ENCODE results near the gene PGPEP1.

- TF ChIP-seq EZH2 (IDR thresholded peaks at IDR 0.05; ENCODE audit: low read length, unreplicated experiment) = no peak
- TF ChIP-seq, protein P1, sequence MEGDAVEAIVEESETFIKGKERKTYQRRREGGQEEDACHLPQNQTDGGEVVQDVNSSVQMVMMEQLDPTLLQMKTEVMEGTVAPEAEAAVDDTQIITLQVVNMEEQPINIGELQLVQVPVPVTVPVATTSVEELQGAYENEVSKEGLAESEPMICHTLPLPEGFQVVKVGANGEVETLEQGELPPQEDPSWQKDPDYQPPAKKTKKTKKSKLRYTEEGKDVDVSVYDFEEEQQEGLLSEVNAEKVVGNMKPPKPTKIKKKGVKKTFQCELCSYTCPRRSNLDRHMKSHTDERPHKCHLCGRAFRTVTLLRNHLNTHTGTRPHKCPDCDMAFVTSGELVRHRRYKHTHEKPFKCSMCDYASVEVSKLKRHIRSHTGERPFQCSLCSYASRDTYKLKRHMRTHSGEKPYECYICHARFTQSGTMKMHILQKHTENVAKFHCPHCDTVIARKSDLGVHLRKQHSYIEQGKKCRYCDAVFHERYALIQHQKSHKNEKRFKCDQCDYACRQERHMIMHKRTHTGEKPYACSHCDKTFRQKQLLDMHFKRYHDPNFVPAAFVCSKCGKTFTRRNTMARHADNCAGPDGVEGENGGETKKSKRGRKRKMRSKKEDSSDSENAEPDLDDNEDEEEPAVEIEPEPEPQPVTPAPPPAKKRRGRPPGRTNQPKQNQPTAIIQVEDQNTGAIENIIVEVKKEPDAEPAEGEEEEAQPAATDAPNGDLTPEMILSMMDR (conservative IDR thresholded peaks at IDR 0.05; ENCODE audit: low read depth, low read length) = no peak; the same call in 1 of the 2 replicates
Observed at GRCh38 chr19:18412610-18413239, 72.3 kb downstream of the PGPEP1 start.
